ENCODE results near the gene CAAP1. TPM values are rescaled to one million over a fixed set of nuclear protein-coding genes. Genes with fewer than 3 reads are reported as not detected.

Gene CAAP1
- total RNA-seq, 1 experiment from 2014 or later, result 12.5 TPM

DNA sequence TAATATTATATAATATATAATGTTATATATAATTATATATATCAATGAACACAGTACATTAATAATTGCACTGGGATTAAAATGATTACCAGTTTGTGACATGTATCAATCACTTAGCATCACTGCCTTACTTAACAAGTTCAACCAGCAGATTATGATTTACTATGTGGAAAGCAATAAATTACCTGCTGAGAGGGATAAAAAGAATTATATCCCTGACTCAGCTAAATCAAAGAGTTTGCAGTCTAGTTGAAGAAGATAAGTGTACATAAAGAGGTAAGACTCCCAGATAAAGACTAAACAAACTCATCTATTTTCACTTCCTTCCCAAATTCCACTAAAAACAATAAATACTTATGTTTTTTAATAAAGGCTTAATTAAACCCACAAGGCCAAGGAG lies 43.2 kb upstream of the CAAP1 start:
- intact Hi-C loops (cut with micrococcal nuclease; ENCODE audit: unreplicated experiment), result no loop called here
- Mint-ChIP-seq H3K27me3 (ENCODE audit: unreplicated experiment) (no peaks in the 10 kb centered on the region), H3K4me1 (ENCODE audit: low read depth, unreplicated experiment) (peaks cover 7% of the 10 kb centered on the region), H3K9me3 (ENCODE audit: low read depth, unreplicated experiment) (no peaks in the 10 kb centered on the region), H3K36me3 (ENCODE audit: insufficient read depth, unreplicated experiment) (no peaks in the 10 kb centered on the region), H3K4me3 (ENCODE audit: low read depth, unreplicated experiment) (no peak overlapping the region), H3K27ac (ENCODE audit: unreplicated experiment) (no peak overlapping the region)
- no peak for DNase-seq
- CTCF ChIA-PET, result no interaction called here
- TF ChIP-seq, protein P1, sequence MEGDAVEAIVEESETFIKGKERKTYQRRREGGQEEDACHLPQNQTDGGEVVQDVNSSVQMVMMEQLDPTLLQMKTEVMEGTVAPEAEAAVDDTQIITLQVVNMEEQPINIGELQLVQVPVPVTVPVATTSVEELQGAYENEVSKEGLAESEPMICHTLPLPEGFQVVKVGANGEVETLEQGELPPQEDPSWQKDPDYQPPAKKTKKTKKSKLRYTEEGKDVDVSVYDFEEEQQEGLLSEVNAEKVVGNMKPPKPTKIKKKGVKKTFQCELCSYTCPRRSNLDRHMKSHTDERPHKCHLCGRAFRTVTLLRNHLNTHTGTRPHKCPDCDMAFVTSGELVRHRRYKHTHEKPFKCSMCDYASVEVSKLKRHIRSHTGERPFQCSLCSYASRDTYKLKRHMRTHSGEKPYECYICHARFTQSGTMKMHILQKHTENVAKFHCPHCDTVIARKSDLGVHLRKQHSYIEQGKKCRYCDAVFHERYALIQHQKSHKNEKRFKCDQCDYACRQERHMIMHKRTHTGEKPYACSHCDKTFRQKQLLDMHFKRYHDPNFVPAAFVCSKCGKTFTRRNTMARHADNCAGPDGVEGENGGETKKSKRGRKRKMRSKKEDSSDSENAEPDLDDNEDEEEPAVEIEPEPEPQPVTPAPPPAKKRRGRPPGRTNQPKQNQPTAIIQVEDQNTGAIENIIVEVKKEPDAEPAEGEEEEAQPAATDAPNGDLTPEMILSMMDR (IDR thresholded peaks at IDR 0.05; ENCODE audit: unreplicated experiment), result no peak
- no TSS peak for BruUV-seq (replicated peaks)

DNA sequence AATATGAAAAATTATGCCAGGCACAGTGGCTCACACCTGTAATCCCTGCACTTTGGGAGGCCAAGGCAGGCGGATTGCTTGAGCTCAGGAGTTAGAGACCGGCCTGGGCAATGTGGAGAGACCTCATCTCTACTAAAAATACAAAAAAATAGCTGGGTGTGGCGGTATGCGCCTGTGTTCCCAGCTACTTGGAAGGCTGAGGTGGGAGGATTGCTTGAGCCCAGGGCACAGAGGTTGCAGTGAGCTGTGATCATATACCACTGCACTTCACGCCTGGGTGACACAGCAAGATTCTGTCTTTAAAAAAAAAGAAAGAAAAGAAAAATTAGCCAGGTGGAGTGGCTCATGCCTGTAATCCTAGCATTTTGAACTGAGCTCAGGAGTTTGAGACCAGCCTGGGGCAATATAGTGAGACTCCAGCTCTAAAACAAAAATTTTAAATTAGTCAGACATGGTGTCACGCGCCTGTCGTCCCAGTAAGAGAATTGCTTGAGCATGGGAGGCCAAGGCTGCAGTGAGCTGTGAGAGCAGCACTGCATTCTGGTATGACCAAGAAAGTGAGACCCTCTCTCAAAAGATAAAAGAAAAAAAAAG lies 36.4 kb upstream of the CAAP1 start:
- CTCF ChIA-PET, result no interaction called here
- no peaks in the 10 kb centered on the region for H3K27me3 Mint-ChIP-seq (ENCODE audit: unreplicated experiment)
- peaks cover 8% of the 10 kb centered on the region for H3K36me3 Mint-ChIP-seq (ENCODE audit: insufficient read depth, unreplicated experiment)
- no peaks in the 10 kb centered on the region for H3K4me1 Mint-ChIP-seq (ENCODE audit: low read depth, unreplicated experiment)
- DNase-seq, result no peak
- TF ChIP-seq, protein P1 (IDR thresholded peaks at IDR 0.05; ENCODE audit: unreplicated experiment), result no peak
- H3K4me3 Mint-ChIP-seq (ENCODE audit: low read depth, unreplicated experiment), result no peak overlapping the region
- no peaks in the 10 kb centered on the region for H3K9me3 Mint-ChIP-seq (ENCODE audit: low read depth, unreplicated experiment)
- no TSS peak for BruUV-seq (replicated peaks)
- no peak overlapping the region for H3K27ac Mint-ChIP-seq (ENCODE audit: unreplicated experiment)
- intact Hi-C loops (cut with micrococcal nuclease; ENCODE audit: unreplicated experiment), result no loop called here

DNA sequence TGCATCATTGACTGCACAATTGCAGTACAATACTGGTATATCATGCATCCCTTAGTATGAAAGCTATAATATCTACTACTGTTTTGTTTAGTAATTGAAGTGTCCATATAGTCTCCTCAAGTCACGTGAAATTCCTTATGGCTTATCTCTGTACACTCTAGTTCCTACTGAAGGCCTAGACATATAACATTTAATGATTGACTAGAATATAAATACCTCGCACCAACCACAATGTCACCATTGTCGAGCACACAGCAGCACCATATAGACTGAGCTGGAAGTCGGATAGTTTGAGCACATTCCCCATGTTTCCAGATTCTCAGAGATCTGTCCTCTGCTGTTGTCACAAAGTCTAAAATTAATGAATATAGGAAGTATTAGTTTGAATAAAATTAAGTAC lies 33.0 kb upstream of the CAAP1 start:
- no peak overlapping the region for H3K4me3 Mint-ChIP-seq (ENCODE audit: low read depth, unreplicated experiment)
- intact Hi-C loops (cut with micrococcal nuclease; ENCODE audit: unreplicated experiment), result no loop called here
- no TSS peak for BruUV-seq (replicated peaks)
- H3K9me3 Mint-ChIP-seq (ENCODE audit: low read depth, unreplicated experiment), result no peaks in the 10 kb centered on the region
- H3K27ac Mint-ChIP-seq (ENCODE audit: unreplicated experiment), result no peak overlapping the region
- no peak for DNase-seq
- H3K4me1 Mint-ChIP-seq (ENCODE audit: low read depth, unreplicated experiment), result no peaks in the 10 kb centered on the region
- CTCF ChIA-PET, result interaction anchor here (0.6 kb wide), 1 partner anchor 180 kb away, joined by 3 read pairs; no protein-coding TSS in a partner anchor
- peaks cover 14% of the 10 kb centered on the region for H3K36me3 Mint-ChIP-seq (ENCODE audit: insufficient read depth, unreplicated experiment)
- TF ChIP-seq, protein P1 (IDR thresholded peaks at IDR 0.05; ENCODE audit: unreplicated experiment), result no peak
- no peaks in the 10 kb centered on the region for H3K27me3 Mint-ChIP-seq (ENCODE audit: unreplicated experiment)

DNA sequence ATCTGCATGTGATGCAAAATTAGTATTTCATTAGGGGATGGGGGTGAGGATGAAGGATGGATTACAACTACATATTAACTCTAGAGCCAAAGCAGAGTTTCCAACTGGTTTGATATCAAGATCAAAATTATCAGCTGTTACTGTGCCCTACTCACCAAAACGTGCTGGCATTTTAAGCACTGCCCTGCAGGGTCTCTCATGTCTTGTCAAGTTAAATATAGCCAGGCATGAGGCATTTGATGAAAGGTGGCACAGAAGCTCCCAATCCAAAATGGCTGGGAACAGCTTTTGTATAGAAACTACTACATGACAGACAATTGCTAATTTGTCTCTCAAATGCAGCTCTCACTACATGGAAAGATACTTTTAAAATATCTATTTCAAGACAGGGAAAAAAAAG lies 27.1 kb upstream of the CAAP1 start:
- Mint-ChIP-seq H3K4me3 (ENCODE audit: low read depth, unreplicated experiment) (no peak overlapping the region), H3K4me1 (ENCODE audit: low read depth, unreplicated experiment) (no peaks in the 10 kb centered on the region), H3K27ac (ENCODE audit: unreplicated experiment) (no peak overlapping the region), H3K27me3 (ENCODE audit: unreplicated experiment) (no peaks in the 10 kb centered on the region), H3K9me3 (ENCODE audit: low read depth, unreplicated experiment) (no peaks in the 10 kb centered on the region), H3K36me3 (ENCODE audit: insufficient read depth, unreplicated experiment) (peaks cover 16% of the 10 kb centered on the region)
- BruUV-seq (replicated peaks), result no TSS peak
- intact Hi-C loops (cut with micrococcal nuclease; ENCODE audit: unreplicated experiment), result no loop called here
- CTCF ChIA-PET, result no interaction called here
- TF ChIP-seq, protein P1 (IDR thresholded peaks at IDR 0.05; ENCODE audit: unreplicated experiment), result no peak
- no peak for DNase-seq
